DMS79 treated with DMSO at 0.1 percent for 48 hours (cell line): Measurements from ENCODE around the gene GRM7.

Experiments used
- DNase-seq: peaks from one replicate; lab custom pipeline; 2025; lab: John Stamatoyannopoulos, UW

The GRM7 gene

GRCh38 chr3:6971933-6972332, 111.0 kb downstream of the GRM7 start:
- DNase-seq = no peak

DNA sequence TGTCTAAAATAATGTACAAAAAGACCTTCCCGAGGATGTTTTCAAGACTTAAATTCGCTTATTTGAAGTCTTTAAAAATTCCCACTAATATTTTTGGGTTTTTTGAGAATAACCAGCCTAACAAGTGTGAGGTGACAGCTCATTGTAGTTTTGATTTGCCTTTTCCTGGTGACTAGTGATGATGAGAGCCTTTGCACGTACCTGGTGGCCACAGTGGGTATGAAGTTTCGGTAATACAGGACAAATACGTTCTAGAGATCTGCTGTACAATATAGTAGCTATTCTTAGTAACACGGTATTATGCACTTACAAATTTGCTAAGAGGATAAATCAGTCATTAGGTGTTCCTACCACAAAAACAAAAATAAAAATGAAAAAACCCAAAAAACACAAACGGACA, 124.9 kb downstream of the GRM7 start:
- DNase-seq = no peak

DNA sequence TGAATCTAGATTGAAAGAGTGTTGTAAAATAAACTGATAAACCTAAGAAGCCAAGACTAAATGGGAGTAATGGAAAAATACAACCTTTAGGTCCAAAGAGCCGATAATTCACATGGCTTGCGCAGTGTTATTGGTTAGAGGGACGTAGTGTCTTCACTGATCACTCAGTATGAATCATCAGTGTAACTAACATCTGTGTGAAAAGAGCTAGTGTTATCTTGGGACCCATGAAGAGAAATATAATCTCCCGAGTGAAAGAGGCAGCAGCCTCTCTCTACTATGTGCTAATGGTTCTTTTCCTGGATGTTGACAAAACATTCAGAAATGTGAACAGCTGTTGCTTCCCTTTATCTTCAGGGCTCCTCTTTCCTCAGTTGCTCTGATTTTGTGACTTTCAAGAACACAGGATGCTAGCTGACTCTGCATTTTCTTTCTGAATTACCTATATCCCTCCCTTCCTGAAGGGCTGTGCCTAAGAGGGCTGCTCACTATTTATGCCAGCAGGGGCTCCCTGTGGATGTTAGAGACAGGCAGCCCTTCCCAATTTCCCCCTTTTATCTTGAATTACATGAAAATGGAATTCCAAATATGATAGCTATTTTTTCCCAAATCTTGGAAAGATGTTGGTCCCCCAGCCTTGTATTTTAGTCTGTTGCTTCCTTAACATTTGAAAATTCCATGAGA, 128.8 kb downstream of the GRM7 start:
- no peak for DNase-seq

DNA sequence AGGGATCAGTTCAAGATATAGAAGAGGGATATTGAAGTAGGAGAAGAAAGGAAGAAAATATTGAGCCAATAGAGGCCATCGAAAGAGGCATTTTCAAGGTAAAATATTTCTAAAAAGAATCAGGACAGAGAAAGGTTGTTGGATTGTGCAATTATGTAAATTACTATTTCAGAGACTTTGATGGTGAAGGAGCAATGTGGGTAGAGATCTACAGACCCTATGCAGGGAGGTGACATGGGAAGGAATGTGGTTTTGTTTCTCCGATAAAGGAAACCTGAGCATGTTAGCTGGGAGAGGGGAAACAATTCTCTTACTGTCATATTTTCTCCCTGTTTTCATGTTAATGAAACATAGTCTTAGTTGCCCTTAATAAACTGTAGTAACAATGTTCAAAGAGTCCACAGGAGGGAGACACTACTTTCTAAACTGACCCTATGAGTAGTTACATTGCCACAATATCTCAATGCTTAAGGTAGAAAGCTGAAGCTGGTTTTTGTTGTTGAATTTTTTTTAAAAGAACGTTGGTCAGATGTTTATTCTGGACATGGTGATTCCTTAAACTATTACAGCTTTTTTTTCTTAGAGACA, 133.3 kb downstream of the GRM7 start:
- DNase-seq = no peak

DNA sequence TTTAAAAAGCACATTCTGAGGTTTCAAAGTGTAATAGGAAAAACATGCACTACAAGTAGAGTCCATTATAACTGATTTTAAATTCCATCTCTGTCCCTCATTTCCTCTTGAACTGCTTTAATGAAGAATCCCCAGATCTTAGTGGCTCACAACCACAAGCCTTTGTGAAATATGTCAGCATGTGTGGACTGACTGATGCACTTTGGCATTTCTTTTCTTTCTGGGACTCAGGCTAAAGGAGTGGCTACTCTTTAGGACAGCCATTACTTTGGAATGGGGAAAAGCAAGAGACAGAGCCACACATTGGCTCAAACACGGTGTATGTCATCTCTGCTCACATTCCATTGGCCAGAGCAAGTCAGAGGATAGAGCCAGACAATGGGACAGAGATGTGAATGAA, 139.6 kb downstream of the GRM7 start:
- no peak for DNase-seq

DNA sequence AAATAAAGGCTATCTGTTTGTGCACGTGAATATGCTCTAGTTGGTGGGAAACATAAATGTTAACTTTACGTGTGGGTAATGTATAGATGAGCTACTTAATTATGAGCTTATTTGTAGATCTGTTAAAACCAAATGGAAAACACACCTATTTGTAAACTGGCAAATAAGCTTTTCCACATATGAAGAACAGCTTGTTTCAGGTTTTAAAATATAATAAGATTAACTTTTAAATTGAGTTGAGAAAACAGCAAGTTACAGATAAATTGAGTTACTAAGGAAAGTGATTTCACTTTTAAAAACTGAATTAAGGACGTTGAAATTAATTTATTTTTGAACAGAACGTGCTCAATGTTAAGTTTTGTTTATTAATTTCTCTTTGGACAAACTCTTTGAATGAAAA, 140.5 kb downstream of the GRM7 start:
- DNase-seq = no peak

DNA sequence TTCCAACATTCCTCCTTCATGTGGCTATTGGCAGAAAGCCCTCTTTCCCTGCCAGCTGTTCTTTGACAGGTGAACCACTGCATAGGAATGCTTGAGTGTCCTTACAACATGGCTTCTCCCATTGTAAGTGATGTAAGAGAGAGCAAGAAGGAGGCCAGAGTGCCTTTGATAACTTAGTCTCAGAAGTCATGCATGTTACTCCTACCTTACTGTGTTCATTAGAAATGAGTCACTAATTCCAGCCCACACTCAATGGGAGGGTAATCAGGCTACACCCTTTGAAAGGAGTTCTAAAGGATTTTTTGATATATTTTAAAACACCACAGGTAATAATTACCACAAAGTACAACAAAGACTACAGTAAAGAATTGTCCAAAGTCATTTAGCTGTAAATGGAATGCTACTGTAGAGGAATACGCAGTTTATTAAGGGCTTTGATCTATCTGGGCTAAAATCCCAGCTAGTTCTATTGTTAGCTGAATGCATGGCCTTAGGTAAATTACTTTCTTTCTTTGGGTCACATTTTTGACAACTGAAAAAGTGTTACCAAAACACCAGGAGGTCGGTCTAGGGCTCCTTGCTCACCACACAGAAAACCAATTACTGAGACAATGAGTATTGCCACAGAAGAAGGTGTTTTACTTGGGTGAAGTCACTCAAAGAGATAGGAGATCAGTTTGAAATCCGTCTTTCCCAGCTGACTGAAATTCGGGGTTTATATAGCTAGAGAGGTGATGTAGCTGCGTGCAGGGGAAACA, 154.9 kb downstream of the GRM7 start:
- no peak for DNase-seq

- DNase-seq = no peak
These were observed 164.8 kb downstream of the GRM7 start for GRCh38 chr3:7025581-7026300.

DNA sequence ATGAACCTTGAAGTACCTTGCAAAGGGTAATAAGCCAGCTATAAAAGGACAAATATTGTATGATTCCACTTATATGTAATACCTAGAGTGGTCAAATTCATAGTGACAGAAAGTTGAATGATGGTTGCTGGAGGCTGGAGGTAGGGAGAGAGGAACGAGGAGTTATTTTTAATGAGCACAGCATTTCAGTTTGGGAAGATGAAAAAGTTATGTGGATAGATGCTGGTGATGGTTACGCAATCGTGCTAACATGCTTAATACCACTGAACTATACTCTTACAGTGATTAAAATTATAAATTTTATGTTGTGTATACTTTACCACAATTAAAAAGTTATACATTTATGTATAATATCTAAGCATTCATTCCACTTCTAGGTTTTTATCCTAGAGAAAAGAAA, 168.6 kb downstream of the GRM7 start:
- DNase-seq = no peak

DNA sequence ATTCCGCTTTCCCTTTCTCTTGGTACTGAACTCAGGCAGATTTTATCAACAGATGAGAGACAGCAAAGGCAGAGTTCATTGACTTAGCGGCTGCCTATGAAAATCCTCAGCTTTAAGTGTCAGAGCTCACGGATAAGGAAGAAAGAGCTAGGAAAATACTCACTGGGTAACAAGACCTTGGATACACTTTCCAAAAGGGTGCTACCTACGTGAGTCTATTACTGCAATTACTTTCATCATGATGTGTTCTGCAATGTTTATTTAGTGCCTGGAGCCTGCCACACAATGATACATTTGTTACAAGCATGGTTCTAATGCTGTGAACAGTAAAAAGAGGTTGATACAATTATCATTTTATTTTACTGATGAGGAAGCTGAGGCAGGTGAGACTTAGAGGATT, 177.5 kb downstream of the GRM7 start:
- no peak for DNase-seq

DNA sequence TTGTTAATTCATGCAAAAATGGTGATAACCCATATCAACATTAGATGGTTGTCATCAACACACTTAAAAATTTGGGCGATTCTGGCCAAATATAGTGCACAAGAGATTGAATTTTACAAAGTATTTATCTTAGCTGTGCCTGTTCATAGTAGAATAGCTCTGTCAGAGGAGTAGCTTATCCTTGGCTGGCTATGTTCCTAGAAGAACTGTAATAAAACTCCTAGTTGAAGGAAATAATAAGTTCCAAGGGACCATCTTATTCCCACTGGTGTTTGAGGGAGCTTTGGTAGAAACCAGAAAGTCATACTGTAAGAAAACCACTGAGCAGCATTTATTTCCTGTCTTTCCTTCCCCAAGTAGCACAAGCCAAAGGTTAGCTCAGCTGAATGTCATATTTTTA, 201.8 kb downstream of the GRM7 start:
- no peak for DNase-seq

DNA sequence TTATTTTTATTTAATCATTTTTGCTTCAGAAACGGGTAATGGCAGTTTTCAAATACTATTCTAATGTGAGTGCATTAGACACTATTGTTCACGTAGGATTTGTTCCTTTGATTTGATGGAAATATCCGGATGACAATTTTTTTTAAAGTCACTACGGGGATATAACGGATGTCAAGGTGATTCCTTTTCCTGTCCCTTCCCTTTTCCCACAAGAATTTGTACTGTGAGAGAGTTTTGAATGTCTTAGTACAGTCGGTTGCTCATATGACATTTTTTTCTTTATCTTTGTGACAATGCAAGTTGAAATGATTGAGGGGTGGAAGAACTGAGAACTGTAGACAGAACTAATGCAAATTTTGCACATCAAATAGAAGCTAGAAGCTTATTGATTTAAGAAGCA, 209.5 kb downstream of the GRM7 start:
- DNase-seq = no peak

DNA sequence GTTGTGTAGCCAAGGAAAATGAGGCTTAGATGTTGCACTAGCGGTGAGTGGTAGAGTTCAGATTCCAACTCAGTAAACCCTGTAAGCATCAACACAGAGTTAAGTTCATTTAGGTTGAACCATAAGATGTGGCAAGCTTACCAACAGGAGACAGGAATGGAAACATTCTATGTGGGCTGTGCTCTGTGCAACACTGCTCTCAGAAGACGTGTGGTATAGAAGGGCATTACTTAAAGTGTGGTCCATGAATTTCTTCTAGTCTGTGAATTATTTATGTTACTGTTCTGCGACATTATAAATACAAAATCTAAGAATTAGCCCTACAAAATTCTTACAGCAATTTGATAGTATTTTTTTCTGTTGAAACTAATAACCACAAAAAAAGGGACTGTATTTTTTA, 213.3 kb downstream of the GRM7 start:
- DNase-seq = no peak

DNA sequence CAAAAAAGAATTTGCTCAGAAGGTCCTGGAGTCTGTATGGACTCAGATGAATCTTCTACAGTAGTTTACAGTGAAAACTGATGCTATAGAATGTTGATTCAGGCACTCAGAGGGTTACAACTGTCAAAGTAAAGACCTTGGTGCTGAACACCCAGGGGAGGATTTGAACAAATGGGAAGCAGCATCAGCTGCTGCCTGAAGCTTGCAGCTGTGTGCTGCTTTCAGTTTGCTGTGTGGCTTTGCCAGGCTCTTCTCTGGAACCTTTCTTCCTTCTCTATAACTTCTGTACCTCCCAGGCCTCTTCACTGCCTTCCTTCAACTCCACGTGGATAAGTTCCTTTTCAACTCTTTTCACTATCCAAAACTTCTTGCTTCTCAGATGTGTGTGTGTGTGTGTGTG, 214.2 kb downstream of the GRM7 start:
- DNase-seq = no peak

- DNase-seq = no peak
These were observed 215.0 kb downstream of the GRM7 start for GRCh38 chr3:7075901-7076300.

DNA sequence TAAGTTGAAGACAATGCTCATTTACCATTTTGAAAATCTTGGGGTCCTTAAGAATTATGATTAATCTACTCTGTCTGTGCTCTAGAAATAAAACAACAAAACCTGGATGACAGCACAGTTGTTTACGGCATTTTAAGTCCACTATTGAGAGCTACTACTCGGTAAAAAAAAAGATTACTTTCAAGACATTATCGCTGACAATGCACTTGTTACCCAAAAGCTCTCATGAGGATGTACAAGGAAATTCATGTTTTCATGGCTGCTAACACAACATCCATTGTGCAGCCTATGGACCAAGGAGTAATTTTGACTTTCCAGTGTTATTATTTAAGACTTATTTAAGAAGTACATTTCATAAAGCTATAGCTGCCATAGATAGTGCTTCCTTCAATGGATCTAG, 221.3 kb downstream of the GRM7 start:
- DNase-seq = no peak

- no peak for DNase-seq
These were observed 225.5 kb downstream of the GRM7 start for GRCh38 chr3:7086417-7086816.

DNA sequence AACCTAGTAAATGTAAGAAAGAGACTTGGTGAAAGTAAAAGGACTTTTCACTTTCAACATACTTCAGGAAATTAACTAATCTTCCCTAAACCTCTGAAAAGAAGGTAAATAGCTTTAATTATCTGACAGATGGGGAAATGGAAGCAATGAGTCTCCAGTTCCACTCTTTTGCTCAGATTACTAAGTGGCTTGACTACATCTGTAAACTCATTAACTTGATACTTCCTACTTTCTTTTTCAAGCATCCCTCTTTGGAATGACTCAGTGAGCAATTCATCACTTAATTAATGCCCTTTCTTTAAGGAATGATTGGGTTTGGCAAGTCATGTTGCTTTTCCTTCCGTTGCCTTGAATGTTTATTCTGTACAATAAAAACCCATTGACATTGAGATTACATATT, 234.2 kb downstream of the GRM7 start:
- DNase-seq = no peak

DNA sequence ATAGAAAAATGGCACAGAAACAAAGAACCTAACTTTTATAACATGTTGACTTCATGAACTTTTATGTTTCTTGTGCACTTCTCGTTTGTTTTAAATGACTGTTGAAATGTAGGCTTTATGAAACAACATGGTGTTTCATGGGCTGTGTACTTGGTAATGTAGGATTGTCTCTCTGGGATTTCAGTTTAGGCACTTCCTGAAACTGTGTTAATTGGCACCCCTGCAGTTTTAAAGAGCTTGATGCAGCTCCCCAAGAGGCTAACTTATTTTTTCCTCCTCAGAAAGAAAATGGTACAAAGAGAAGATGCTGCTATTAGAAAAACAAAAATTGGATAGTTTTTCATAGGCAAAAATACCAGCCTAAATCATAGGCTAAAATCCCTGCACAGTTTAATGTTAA, 239.2 kb downstream of the GRM7 start:
- DNase-seq = no peak

DNA sequence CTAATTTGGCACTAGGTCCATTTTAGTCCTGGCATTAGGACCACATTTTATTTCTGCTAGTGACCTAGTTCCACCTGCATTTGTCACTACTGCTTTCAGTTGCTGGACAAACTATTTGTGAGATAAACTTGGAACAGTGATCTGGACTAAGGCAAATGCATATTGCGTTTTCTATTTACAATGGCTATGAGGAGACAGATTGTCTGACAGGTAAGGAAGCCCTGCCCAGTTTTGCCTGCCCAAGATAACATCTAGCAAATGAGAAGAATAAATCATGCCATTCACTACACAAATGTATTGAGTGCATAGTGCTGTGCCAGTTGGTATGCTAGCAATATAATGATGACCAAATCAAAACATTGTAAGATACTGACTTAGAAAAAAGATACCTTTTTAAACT, 245.7 kb downstream of the GRM7 start:
- DNase-seq = no peak

DNA sequence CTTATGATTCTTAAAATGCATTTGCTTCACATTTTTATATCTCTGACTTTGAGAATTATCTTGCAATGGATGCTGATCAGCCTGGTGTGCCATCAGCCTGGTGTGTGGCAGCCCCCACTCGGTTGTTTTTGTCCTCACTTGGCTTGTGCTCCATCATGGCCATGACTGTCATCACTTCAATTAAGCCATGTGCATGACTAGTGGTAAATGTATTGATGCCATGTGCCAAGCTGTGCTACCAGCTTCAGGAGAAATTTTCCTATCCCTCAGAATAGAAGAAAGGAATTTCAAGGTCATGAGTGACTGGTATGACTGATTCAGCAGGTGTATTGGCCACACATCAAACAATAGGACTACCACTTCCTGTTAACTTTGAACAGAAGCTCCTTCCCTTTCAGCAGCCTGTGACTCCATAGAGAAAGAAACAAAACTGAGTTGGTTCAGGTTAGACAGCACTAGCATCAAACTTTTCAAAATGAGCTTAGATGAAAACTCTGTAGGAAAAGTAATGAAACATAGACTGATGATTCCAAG, 251.7 kb downstream of the GRM7 start:
- no peak for DNase-seq

GRCh38 chr3:7144697-7145308, 283.9 kb downstream of the GRM7 start:
- DNase-seq = no peak
